ENCODE data around the gene ANXA1. TPM values are rescaled to one million over a fixed set of nuclear protein-coding genes. Genes with fewer than 3 reads are reported as not detected.

The ANXA1 gene
- total RNA-seq, 1 donor from 2014 or later: 1.1 TPM

- no peak for TF ChIP-seq CTCF (IDR thresholded peaks at IDR 0.05; ENCODE audit: unreplicated experiment)
- DNase-seq (ENCODE audit: low spot score, unreplicated experiment): no peak
- Mint-ChIP-seq H3K27ac (no peak overlapping the region), H3K27me3 (peaks cover 83% of the 10 kb centered on the region), H3K4me3 (ENCODE audit: low read depth) (no peak overlapping the region), H3K9me3 (ENCODE audit: low read depth) (no peaks in the 10 kb centered on the region), H3K36me3 (ENCODE audit: insufficient read depth) (no peaks in the 10 kb centered on the region), H3K4me1 (ENCODE audit: low read depth) (no peaks in the 10 kb centered on the region)
Observed at GRCh38 chr9:73174330-73174980, 22.8 kb downstream of the ANXA1 start.

- TF ChIP-seq CTCF (IDR thresholded peaks at IDR 0.05; ENCODE audit: unreplicated experiment): no peak
- Mint-ChIP-seq H3K4me3 (ENCODE audit: low read depth) (no peak overlapping the region), H3K36me3 (ENCODE audit: insufficient read depth) (no peaks in the 10 kb centered on the region), H3K9me3 (ENCODE audit: low read depth) (no peaks in the 10 kb centered on the region), H3K4me1 (ENCODE audit: low read depth) (no peaks in the 10 kb centered on the region), H3K27ac (no peak overlapping the region), H3K27me3 (peaks cover 95% of the 10 kb centered on the region)
- DNase-seq (ENCODE audit: low spot score, unreplicated experiment): no peak
Observed at GRCh38 chr9:73176450-73176875, 24.8 kb downstream of the ANXA1 start.

- Mint-ChIP-seq H3K27ac (no peak overlapping the region), H3K4me1 (ENCODE audit: low read depth) (no peaks in the 10 kb centered on the region), H3K4me3 (ENCODE audit: low read depth) (no peak overlapping the region), H3K36me3 (ENCODE audit: insufficient read depth) (no peaks in the 10 kb centered on the region), H3K27me3 (peaks cover 88% of the 10 kb centered on the region), H3K9me3 (ENCODE audit: low read depth) (no peaks in the 10 kb centered on the region)
- no peak for DNase-seq (ENCODE audit: low spot score, unreplicated experiment)
- TF ChIP-seq CTCF (IDR thresholded peaks at IDR 0.05; ENCODE audit: unreplicated experiment): no peak
Observed at GRCh38 chr9:73178044-73178443, 26.4 kb downstream of the ANXA1 start.

GRCh38 chr9:73179589-73179988 lies 27.9 kb downstream of the ANXA1 start:
- no peaks in the 10 kb centered on the region for H3K4me1 Mint-ChIP-seq (ENCODE audit: low read depth)
- H3K4me3 Mint-ChIP-seq (ENCODE audit: low read depth): no peak overlapping the region
- no peak overlapping the region for H3K27ac Mint-ChIP-seq
- no peak for DNase-seq (ENCODE audit: low spot score, unreplicated experiment)
- no peaks in the 10 kb centered on the region for H3K36me3 Mint-ChIP-seq (ENCODE audit: insufficient read depth)
- H3K27me3 Mint-ChIP-seq: peaks cover 79% of the 10 kb centered on the region
- TF ChIP-seq CTCF (IDR thresholded peaks at IDR 0.05; ENCODE audit: unreplicated experiment): no peak
- H3K9me3 Mint-ChIP-seq (ENCODE audit: low read depth): no peaks in the 10 kb centered on the region

GRCh38 chr9:73180403-73180802 lies 28.7 kb downstream of the ANXA1 start:
- H3K4me1 Mint-ChIP-seq (ENCODE audit: low read depth): no peaks in the 10 kb centered on the region
- H3K27ac Mint-ChIP-seq: no peak overlapping the region
- no peak for TF ChIP-seq CTCF (IDR thresholded peaks at IDR 0.05; ENCODE audit: unreplicated experiment)
- H3K27me3 Mint-ChIP-seq: peaks cover 79% of the 10 kb centered on the region
- DNase-seq (ENCODE audit: low spot score, unreplicated experiment): no peak
- H3K9me3 Mint-ChIP-seq (ENCODE audit: low read depth): no peaks in the 10 kb centered on the region
- no peaks in the 10 kb centered on the region for H3K36me3 Mint-ChIP-seq (ENCODE audit: insufficient read depth)
- H3K4me3 Mint-ChIP-seq (ENCODE audit: low read depth): no peak overlapping the region
